Calu3 (cell line): Measurements from ENCODE around the gene LDLRAD4. TPM values are rescaled to one million over a fixed set of nuclear protein-coding genes. Genes with fewer than 3 reads are reported as not detected.

Experiments
- BruUV-seq: library from RNA; stranded (reverse); fragments of 400-500 nt; replicated peaks from 2 replicates; lab custom pipeline; 2021; lab: Mats Ljungman, UMichigan
- CTCF ChIA-PET: fragments of 300-600 bp; sonication (Branson Sonifier 250); formaldehyde crosslinking; loops from one replicate; lab custom pipeline; 2022; ENCODE audit warnings: antibody characterized with exemption; lab: Charles Lee
- DNase-seq: peaks from one replicate; pipeline ENCODE4 v3.0.0; 2022
- H3K27ac Mint-ChIP-seq: one replicate; pipeline ENCODE4 v1.8.0; 2022; ENCODE audit warnings: mixed read lengths; ENCODE audit not compliant: unreplicated experiment
- H3K27me3 Mint-ChIP-seq: one replicate; pipeline ENCODE4 v1.8.0; 2022; ENCODE audit warnings: mixed read lengths; ENCODE audit not compliant: unreplicated experiment
- H3K36me3 Mint-ChIP-seq: one replicate; pipeline ENCODE4 v1.8.0; 2022; ENCODE audit warnings: mild to moderate bottlenecking, moderate library complexity, mixed read lengths; ENCODE audit not compliant: insufficient read depth, unreplicated experiment
- H3K4me1 Mint-ChIP-seq: one replicate; pipeline ENCODE4 v1.8.0; 2022; ENCODE audit warnings: mild to moderate bottlenecking, low read depth, mixed read lengths; ENCODE audit not compliant: unreplicated experiment
- H3K4me3 Mint-ChIP-seq: one replicate; pipeline ENCODE4 v1.8.0; 2022; ENCODE audit warnings: mild to moderate bottlenecking, low read depth, moderate library complexity, mixed read lengths; ENCODE audit not compliant: unreplicated experiment
- H3K9me3 Mint-ChIP-seq: one replicate; pipeline ENCODE4 v1.8.0; 2022; ENCODE audit warnings: low read depth, mixed read lengths; ENCODE audit not compliant: unreplicated experiment
- intact Hi-C: fragments of 100-400 bp; cut with micrococcal nuclease; formaldehyde crosslinking; loops from one replicate; pipeline ENCODE4 v1.10.0; 2022; ENCODE audit not compliant: unreplicated experiment
- total RNA-seq: library from RNA; stranded (reverse); gene quantifications from 2 replicates; pipeline ENCODE4 v1.2.3, GENCODE V29; 2022
- TF ChIP-seq, protein P1 (sequence below): fragments of 200-600 bp; IDR thresholded peaks from one replicate; pipeline ENCODE4 v1.8.0; 2022; ENCODE audit warnings: antibody characterized with exemption; ENCODE audit not compliant: unreplicated experiment

LDLRAD4 gene
- total RNA-seq, 1 experiment from 2014 or later = 0.50 TPM

DNA sequence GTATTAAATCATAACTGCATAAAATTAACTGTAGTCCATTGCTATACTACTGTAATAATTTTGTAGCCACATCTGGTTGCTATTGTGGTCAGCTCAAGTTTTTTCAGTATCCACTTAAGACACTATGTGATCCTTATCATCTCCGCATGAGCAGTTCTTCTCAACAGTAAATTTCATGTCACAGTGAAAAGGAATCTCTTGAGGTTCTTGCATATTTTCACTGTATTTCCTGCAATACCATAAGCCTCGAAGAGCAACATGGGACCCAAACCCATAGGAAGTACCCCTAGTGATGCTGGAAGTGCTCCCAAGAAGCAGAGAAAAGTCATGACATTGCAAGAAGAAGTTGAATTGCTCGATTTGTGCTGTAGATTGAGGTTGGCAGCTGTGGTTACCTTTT, 86.7 kb downstream of the LDLRAD4 start:
- H3K27ac Mint-ChIP-seq = no peak overlapping the region

DNA sequence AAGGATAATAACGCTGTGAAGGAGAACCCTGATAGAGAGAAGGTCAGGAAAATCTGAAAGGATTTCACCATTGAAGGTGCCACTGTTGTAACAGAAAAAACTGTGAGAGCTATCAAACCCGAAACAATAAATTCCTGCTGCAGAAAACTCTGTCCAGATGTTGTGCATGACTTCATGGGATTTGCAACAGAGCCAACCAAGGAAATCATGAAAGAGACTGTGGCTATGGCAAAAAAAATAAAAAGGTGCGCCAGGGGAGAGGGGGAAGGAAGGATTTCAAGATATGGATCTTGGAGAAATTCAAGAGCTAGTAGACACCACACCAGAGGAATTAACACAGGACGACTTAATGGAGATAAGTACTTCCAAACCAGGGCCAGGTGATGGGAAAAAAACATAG, 88.0 kb downstream of the LDLRAD4 start:
- intact Hi-C loops = no loop called here
- no peaks in the 10 kb centered on the region for H3K9me3 Mint-ChIP-seq
- no peaks in the 10 kb centered on the region for H3K36me3 Mint-ChIP-seq
- H3K27ac Mint-ChIP-seq = no peak overlapping the region
- no TSS peak for BruUV-seq
- no peak for DNase-seq
- CTCF ChIA-PET = no interaction called here
- no peaks in the 10 kb centered on the region for H3K4me1 Mint-ChIP-seq
- TF ChIP-seq, protein P1, sequence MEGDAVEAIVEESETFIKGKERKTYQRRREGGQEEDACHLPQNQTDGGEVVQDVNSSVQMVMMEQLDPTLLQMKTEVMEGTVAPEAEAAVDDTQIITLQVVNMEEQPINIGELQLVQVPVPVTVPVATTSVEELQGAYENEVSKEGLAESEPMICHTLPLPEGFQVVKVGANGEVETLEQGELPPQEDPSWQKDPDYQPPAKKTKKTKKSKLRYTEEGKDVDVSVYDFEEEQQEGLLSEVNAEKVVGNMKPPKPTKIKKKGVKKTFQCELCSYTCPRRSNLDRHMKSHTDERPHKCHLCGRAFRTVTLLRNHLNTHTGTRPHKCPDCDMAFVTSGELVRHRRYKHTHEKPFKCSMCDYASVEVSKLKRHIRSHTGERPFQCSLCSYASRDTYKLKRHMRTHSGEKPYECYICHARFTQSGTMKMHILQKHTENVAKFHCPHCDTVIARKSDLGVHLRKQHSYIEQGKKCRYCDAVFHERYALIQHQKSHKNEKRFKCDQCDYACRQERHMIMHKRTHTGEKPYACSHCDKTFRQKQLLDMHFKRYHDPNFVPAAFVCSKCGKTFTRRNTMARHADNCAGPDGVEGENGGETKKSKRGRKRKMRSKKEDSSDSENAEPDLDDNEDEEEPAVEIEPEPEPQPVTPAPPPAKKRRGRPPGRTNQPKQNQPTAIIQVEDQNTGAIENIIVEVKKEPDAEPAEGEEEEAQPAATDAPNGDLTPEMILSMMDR = no peak
- peaks cover 40% of the 10 kb centered on the region for H3K27me3 Mint-ChIP-seq
- no peak overlapping the region for H3K4me3 Mint-ChIP-seq

More for the DNA sequence above, 86.7 kb downstream of the LDLRAD4 start:
- no peaks in the 10 kb centered on the region for H3K9me3 Mint-ChIP-seq
- intact Hi-C loops = no loop called here
- CTCF ChIA-PET = no interaction called here
- TF ChIP-seq, protein P1 = no peak
- H3K36me3 Mint-ChIP-seq = no peaks in the 10 kb centered on the region
- H3K4me3 Mint-ChIP-seq = no peak overlapping the region
- BruUV-seq = no TSS peak
- peaks cover 53% of the 10 kb centered on the region for H3K27me3 Mint-ChIP-seq
- no peaks in the 10 kb centered on the region for H3K4me1 Mint-ChIP-seq
- no peak for DNase-seq

DNA sequence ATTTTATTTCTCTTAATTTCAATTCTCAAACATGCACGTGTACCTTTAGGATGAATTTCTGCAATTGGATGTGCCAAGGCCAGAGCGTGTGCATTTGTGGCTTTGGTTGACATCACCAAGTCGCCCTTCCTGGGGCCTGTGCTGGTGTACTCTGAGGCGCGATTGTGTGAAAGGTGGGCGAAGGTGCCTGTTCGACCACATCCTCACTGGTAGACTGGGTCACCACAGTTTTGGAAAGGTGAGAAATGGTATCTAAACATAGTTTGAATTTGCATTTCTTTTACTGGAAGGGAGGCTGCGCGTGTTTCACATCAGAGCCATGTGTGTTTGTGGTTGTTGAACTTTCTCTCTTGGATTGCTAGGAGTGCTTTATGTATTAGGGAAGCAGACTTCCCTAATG, 89.8 kb downstream of the LDLRAD4 start:
- BruUV-seq = no TSS peak
- CTCF ChIA-PET = no interaction called here
- Mint-ChIP-seq H3K4me1 (no peaks in the 10 kb centered on the region), H3K9me3 (no peaks in the 10 kb centered on the region), H3K27me3 (peaks cover 22% of the 10 kb centered on the region), H3K4me3 (no peak overlapping the region), H3K36me3 (no peaks in the 10 kb centered on the region), H3K27ac (no peak overlapping the region)
- TF ChIP-seq, protein P1 = no peak
- DNase-seq = no peak
- intact Hi-C loops = no loop called here

DNA sequence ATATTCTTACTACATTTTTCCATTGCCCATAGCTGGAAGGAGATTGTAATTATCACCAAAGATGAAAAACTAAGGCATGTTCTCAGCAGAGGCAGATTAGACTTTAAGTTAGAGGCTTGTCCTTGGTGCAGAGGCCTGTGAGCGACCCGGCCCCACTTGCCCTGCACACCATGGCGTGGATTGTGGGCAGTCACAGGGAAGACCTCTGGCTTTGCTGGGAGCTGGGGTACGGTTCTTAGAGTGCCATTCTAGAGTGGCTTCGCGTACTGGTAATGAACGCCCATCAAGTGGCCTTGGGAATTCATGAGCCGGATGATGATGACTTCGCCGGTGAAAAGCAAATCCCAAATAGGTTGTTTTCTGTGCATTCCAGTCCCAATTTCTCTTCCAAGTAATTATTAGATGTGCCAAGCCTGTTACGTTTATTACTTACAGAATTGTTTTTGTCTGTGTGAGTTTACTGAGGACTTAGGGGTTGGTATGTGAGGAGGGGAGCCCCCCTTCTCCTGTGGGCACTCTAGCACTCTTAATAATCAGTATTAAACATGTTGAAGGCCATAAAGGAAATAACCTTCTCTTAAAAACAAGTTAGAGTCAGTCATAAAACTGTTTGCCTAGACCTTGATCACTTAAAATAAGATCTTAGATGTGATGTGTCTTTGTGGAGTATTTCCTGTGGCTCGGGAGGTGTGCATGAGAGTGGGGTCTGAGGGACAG, 90.6 kb downstream of the LDLRAD4 start:
- intact Hi-C loops = no loop called here
- Mint-ChIP-seq H3K4me3 (no peak overlapping the region), H3K27ac (no peak overlapping the region), H3K36me3 (no peaks in the 10 kb centered on the region), H3K9me3 (no peaks in the 10 kb centered on the region), H3K4me1 (no peaks in the 10 kb centered on the region), H3K27me3 (peaks cover 16% of the 10 kb centered on the region)
- TF ChIP-seq, protein P1 = no peak
- CTCF ChIA-PET = no interaction called here
- no TSS peak for BruUV-seq
- no peak for DNase-seq
